WERI-Rb-1 (cell line): Measurements from ENCODE around the gene CCZ1.
"Not testable (repeated sequence)": the region's sequence is repeated elsewhere in the genome, so short reads cannot be mapped to it uniquely, and the experiment has no call there.

Source experiments
- DNase-seq: peaks from one replicate; pipeline ENCODE4 v3.0.0-alpha.2; 2020
- H3K27ac ChIP-seq: fragments of 250-450 bp; sonication (Bioruptor Pico); 2 replicates; pipeline ENCODE4 v1.5.1; 2020; ENCODE audit warnings: mild to moderate bottlenecking, moderate library complexity
- H3K27me3 ChIP-seq: fragments of 250-450 bp; sonication (Bioruptor Pico); 2 replicates; pipeline ENCODE4 v1.5.1; 2021; ENCODE audit warnings: mild to moderate bottlenecking, low read depth, moderate library complexity; ENCODE audit not compliant: insufficient read depth, severe bottlenecking
- H3K36me3 ChIP-seq: fragments of 250-450 bp; sonication (Bioruptor Pico); 2 replicates; pipeline ENCODE4 v1.5.1; 2020; ENCODE audit warnings: mild to moderate bottlenecking, moderate library complexity
- H3K4me3 ChIP-seq: 2 replicates; pipeline ENCODE4 v1.5.1; 2011; ENCODE audit warnings: low read depth, mild to moderate bottlenecking, control low read depth, low read length
- H3K9me3 ChIP-seq: fragments of 250-450 bp; sonication (Bioruptor Pico); 2 replicates; pipeline ENCODE4 v1.5.1; 2021; ENCODE audit warnings: mild to moderate bottlenecking, moderate library complexity; ENCODE audit not compliant: severe bottlenecking
- TF ChIP-seq, protein P1 (sequence below): IDR thresholded peaks from 2 replicates; pipeline ENCODE4 v1.5.1; 2011; ENCODE audit warnings: low read depth, mild to moderate bottlenecking, control low read depth, inconsistent platforms, low read length

The CCZ1 gene

GRCh38 chr7:5867060-5867459, 31.5 kb upstream of the CCZ1 start:
- Histone ChIP-seq H3K27me3 (no peaks in the 10 kb centered on the region), H3K36me3 (no peaks in the 10 kb centered on the region), H3K4me3 (no peak overlapping the region), H3K9me3 (no peaks in the 10 kb centered on the region), H3K27ac (no peak overlapping the region)
- TF ChIP-seq, protein P1, sequence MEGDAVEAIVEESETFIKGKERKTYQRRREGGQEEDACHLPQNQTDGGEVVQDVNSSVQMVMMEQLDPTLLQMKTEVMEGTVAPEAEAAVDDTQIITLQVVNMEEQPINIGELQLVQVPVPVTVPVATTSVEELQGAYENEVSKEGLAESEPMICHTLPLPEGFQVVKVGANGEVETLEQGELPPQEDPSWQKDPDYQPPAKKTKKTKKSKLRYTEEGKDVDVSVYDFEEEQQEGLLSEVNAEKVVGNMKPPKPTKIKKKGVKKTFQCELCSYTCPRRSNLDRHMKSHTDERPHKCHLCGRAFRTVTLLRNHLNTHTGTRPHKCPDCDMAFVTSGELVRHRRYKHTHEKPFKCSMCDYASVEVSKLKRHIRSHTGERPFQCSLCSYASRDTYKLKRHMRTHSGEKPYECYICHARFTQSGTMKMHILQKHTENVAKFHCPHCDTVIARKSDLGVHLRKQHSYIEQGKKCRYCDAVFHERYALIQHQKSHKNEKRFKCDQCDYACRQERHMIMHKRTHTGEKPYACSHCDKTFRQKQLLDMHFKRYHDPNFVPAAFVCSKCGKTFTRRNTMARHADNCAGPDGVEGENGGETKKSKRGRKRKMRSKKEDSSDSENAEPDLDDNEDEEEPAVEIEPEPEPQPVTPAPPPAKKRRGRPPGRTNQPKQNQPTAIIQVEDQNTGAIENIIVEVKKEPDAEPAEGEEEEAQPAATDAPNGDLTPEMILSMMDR = no peak
- DNase-seq = no peak

GRCh38 chr7:5868928-5869341, 29.6 kb upstream of the CCZ1 start:
- not testable (repeated sequence) for DNase-seq, H3K36me3 ChIP-seq, H3K27me3 ChIP-seq, H3K27ac ChIP-seq, H3K9me3 ChIP-seq, H3K4me3 ChIP-seq

DNA sequence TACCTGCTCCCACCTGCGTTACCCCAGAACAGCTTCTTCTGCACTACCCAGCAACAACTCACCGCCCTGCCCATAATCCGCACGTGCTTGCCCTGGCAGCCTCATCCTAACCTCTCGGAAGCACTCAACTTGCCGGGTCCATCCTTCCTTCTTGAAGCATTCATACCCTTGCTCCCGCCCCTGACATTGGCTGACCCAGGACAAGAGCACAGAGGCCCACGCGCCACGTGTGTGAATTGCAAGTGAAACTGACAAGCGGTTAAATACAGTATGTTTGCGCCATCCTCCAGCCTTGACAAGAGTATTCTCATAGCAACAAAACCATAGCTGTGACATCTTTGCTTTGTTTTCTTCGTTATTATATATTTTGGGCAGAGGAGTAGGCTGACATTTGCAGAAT, 28.8 kb upstream of the CCZ1 start:
- no peaks in the 10 kb centered on the region for H3K27me3 ChIP-seq
- no peaks in the 10 kb centered on the region for H3K9me3 ChIP-seq
- no peak for DNase-seq
- H3K27ac ChIP-seq = no peak overlapping the region
- TF ChIP-seq, protein P1 = no peak
- H3K4me3 ChIP-seq = no peak overlapping the region
- H3K36me3 ChIP-seq = no peaks in the 10 kb centered on the region

- H3K27ac ChIP-seq = no peak overlapping the region
- no peak overlapping the region for H3K4me3 ChIP-seq
- TF ChIP-seq, protein P1 = no peak
- no peak for DNase-seq
- no peaks in the 10 kb centered on the region for H3K36me3 ChIP-seq
- H3K27me3 ChIP-seq = no peaks in the 10 kb centered on the region
- H3K9me3 ChIP-seq = no peaks in the 10 kb centered on the region
Observed at GRCh38 chr7:5870311-5870710, 28.2 kb upstream of the CCZ1 start.

GRCh38 chr7:5872326-5872725, 26.2 kb upstream of the CCZ1 start:
- no peak overlapping the region for H3K4me3 ChIP-seq
- H3K27me3 ChIP-seq = no peaks in the 10 kb centered on the region
- H3K9me3 ChIP-seq = no peaks in the 10 kb centered on the region
- H3K36me3 ChIP-seq = no peaks in the 10 kb centered on the region
- TF ChIP-seq, protein P1 = no peak
- no peak overlapping the region for H3K27ac ChIP-seq
- no peak for DNase-seq

GRCh38 chr7:5879591-5879990, 18.9 kb upstream of the CCZ1 start:
- H3K4me3 ChIP-seq, DNase-seq, H3K9me3 ChIP-seq: not testable (repeated sequence)

GRCh38 chr7:5880106-5880505, 18.4 kb upstream of the CCZ1 start:
- H3K9me3 ChIP-seq, H3K27ac ChIP-seq, H3K4me3 ChIP-seq, H3K36me3 ChIP-seq, H3K27me3 ChIP-seq, DNase-seq: not testable (repeated sequence)

More at GRCh38 chr7:5879591-5879990, 18.9 kb upstream of the CCZ1 start:
- not testable (repeated sequence) for H3K27me3 ChIP-seq, H3K27ac ChIP-seq, H3K36me3 ChIP-seq

GRCh38 chr7:5884431-5884830, 14.1 kb upstream of the CCZ1 start:
- not testable (repeated sequence) for H3K27ac ChIP-seq, H3K27me3 ChIP-seq, H3K4me3 ChIP-seq, H3K36me3 ChIP-seq, H3K9me3 ChIP-seq, DNase-seq

- not testable (repeated sequence) for DNase-seq, H3K4me3 ChIP-seq, H3K36me3 ChIP-seq, H3K27ac ChIP-seq, H3K9me3 ChIP-seq, H3K27me3 ChIP-seq
Observed at GRCh38 chr7:5888021-5888420, 10.5 kb upstream of the CCZ1 start.

- H3K9me3 ChIP-seq, H3K27ac ChIP-seq, H3K4me3 ChIP-seq, H3K36me3 ChIP-seq, DNase-seq, H3K27me3 ChIP-seq: not testable (repeated sequence)
Observed at GRCh38 chr7:5890244-5890643, 8.3 kb upstream of the CCZ1 start.
